ENCODE results near the gene SUDS3.

Gene SUDS3

GRCh38 chr12:118427819-118428218 is 51.5 kb downstream of the SUDS3 start:
- TF ChIP-seq POLR2AphosphoS5 (IDR thresholded peaks at IDR 0.05; ENCODE audit: low read depth) (no peak), CTCF (IDR thresholded peaks at IDR 0.05; ENCODE audit: insufficient read depth, low read length) (no peak), GABPA (IDR thresholded peaks at IDR 0.05; ENCODE audit: low read depth) (no peak), REST (IDR thresholded peaks at IDR 0.05; ENCODE audit: insufficient replicate concordance, low read depth) (no peak), SPI1 (IDR thresholded peaks at IDR 0.05; ENCODE audit: borderline replicate concordance, low read depth) (no peak)
- DNase-seq (ENCODE audit: low read depth in 1 of 2, low spot score in 1 of 2), result no peak
- Histone ChIP-seq H3K4me3 (replicated peaks; ENCODE audit: insufficient read depth, low read length) (no peak overlapping the region), H3K27ac (replicated peaks) (no peak overlapping the region), H3K27me3 (ENCODE audit: insufficient read depth, poor library complexity, severe bottlenecking) (no peaks in the 10 kb centered on the region)

- DNase-seq (ENCODE audit: low read depth in 1 of 2, low spot score in 1 of 2), result no peak
- H3K27me3 ChIP-seq (ENCODE audit: insufficient read depth, poor library complexity, severe bottlenecking), result no peaks in the 10 kb centered on the region
- H3K4me3 ChIP-seq (replicated peaks; ENCODE audit: insufficient read depth, low read length), result no peak overlapping the region
- no peak overlapping the region for H3K27ac ChIP-seq (replicated peaks)
- TF ChIP-seq CTCF (IDR thresholded peaks at IDR 0.05; ENCODE audit: insufficient read depth, low read length), result no peak
- TF ChIP-seq POLR2AphosphoS5 (IDR thresholded peaks at IDR 0.05; ENCODE audit: low read depth), result no peak
- no peak for TF ChIP-seq REST (IDR thresholded peaks at IDR 0.05; ENCODE audit: insufficient replicate concordance, low read depth)
- TF ChIP-seq GABPA (IDR thresholded peaks at IDR 0.05; ENCODE audit: low read depth), result no peak
- no peak for TF ChIP-seq SPI1 (IDR thresholded peaks at IDR 0.05; ENCODE audit: borderline replicate concordance, low read depth)
These were observed 52.3 kb downstream of the SUDS3 start for GRCh38 chr12:118428643-118429042.

GRCh38 chr12:118429688-118430383 is 53.5 kb downstream of the SUDS3 start:
- TF ChIP-seq REST (IDR thresholded peaks at IDR 0.05; ENCODE audit: insufficient replicate concordance, low read depth), result no peak
- no peak for TF ChIP-seq GABPA (IDR thresholded peaks at IDR 0.05; ENCODE audit: low read depth)
- TF ChIP-seq POLR2AphosphoS5 (IDR thresholded peaks at IDR 0.05; ENCODE audit: low read depth), result no peak
- no peak for TF ChIP-seq SPI1 (IDR thresholded peaks at IDR 0.05; ENCODE audit: borderline replicate concordance, low read depth)
- no peak for TF ChIP-seq CTCF (IDR thresholded peaks at IDR 0.05; ENCODE audit: insufficient read depth, low read length)
- DNase-seq (ENCODE audit: low read depth in 1 of 2, low spot score in 1 of 2), result no peak
- no peak overlapping the region for H3K4me3 ChIP-seq (replicated peaks; ENCODE audit: insufficient read depth, low read length)
- no peak overlapping the region for H3K27ac ChIP-seq (replicated peaks)
- no peaks in the 10 kb centered on the region for H3K27me3 ChIP-seq (ENCODE audit: insufficient read depth, poor library complexity, severe bottlenecking)

Data from HL-60 (cell line).